IPS-18a (cell line): ENCODE data around the gene OSBPL1A.

Source experiments
- H3K27ac ChIP-seq: one replicate; pipeline ENCODE4 v1.5.1; 2013; ENCODE audit warnings: low read length
- H3K27me3 ChIP-seq: one replicate; pipeline ENCODE4 v1.6.1; 2013; ENCODE audit warnings: mild to moderate bottlenecking, low read length; ENCODE audit not compliant: control insufficient read depth, insufficient read depth
- H3K36me3 ChIP-seq: one replicate; pipeline ENCODE4 v1.6.1; 2013; ENCODE audit warnings: low read depth, low read length; ENCODE audit not compliant: control insufficient read depth
- H3K4me1 ChIP-seq: one replicate; pipeline ENCODE4 v1.6.1; 2013; ENCODE audit warnings: low read depth, low read length; ENCODE audit not compliant: control insufficient read depth
- H3K4me3 ChIP-seq: one replicate; pipeline ENCODE4 v1.5.1; 2013; ENCODE audit warnings: low read length
- H3K9ac ChIP-seq: one replicate; pipeline ENCODE4 v1.6.1; 2013; ENCODE audit warnings: mild to moderate bottlenecking, low read length, moderate library complexity
- H3K9me3 ChIP-seq: one replicate; pipeline ENCODE4 v1.6.1; 2013; ENCODE audit warnings: low read depth, low read length; ENCODE audit not compliant: control insufficient read depth

The OSBPL1A gene

DNA sequence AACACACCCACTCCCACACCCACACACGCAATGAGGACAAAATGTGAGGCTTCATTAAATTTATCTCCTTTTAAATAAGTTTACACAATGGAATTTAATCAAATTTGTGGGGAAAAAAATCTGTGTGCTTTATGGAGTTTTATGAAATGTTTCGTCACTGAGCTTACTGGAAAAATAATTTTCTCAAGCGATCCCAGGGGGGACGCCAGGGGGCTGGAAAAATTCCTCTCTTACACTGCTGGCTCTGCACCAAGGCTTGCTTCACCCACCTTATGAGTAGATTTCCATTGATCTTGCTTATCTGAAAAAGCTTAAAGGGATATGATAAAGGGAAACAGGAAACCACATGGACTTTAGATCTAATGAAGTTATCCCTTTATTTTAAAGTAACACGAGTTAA is 163.3 kb downstream of the OSBPL1A start:
- H3K4me1 ChIP-seq = peaks cover 30% of the 10 kb centered on the region
- H3K9me3 ChIP-seq = no peaks in the 10 kb centered on the region
- no peak overlapping the region for H3K4me3 ChIP-seq
- no peak overlapping the region for H3K9ac ChIP-seq
- peaks cover 18% of the 10 kb centered on the region for H3K36me3 ChIP-seq
- H3K27ac ChIP-seq = no peak overlapping the region
- no peaks in the 10 kb centered on the region for H3K27me3 ChIP-seq

DNA sequence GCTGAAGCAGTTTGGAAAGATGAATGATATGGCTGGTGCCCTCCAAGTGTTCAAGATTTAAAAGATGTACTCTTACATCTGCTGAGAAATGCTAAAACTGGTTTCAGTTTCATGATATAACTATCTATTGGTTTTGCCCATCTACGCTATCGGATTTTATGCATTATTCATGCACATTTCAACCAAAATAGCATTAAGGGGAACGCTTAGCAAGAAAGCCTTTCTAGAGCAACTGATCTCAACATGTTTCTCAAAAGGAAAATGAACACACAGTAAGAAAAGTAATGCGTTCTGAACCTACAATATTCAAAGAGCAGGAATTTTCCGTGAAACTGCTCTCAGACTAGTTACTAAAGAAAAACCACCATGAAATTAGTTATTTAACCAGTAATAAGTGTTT is 164.8 kb downstream of the OSBPL1A start:
- no peak overlapping the region for H3K4me3 ChIP-seq
- no peak overlapping the region for H3K9ac ChIP-seq
- H3K36me3 ChIP-seq = peaks cover 4% of the 10 kb centered on the region
- no peaks in the 10 kb centered on the region for H3K27me3 ChIP-seq
- no peaks in the 10 kb centered on the region for H3K9me3 ChIP-seq
- no peak overlapping the region for H3K27ac ChIP-seq
- H3K4me1 ChIP-seq = peaks cover 30% of the 10 kb centered on the region

DNA sequence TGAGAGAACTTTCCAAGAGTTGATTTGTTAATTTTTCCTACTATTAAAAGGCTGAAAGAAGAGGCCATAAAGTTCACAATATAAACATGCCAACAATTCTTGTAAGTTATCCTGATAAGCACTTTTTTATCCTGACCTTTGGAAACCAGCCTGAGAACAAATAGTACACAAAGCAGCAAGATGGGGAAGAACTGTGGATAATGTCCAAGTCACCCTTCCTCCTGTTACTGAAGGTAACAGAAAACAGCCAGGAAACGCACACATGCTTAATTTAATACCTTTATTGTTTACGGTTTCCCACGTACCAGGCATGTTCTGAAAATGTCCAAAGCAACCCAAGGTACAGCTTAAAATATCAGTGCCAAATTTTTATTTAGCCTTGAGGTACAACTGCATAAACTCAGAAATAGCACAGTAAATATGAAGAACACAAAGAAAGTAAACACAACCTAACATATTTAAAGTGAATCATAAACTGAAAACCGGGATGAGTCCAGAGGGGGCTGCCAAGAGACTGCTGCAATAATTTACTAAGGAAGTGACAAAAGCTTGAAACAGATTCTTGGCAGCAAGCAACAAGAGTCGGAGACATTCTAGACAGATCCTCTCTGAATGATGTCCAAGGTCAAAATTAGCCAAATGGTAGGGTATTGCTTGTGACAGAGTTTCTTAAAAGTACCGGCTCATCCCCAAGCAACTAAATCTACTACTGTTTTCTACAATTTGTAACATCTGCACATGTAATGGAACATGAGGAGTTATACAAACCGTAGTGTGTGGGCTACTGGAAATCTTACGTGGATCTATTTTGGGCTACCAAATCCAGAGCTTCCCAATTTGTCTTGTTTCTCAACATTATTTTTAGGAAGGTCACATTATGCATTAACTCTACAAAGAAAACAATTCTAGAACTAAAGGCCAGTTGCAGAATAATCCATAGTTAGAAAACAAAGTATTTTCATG is 165.6 kb downstream of the OSBPL1A start:
- H3K27ac ChIP-seq = no peak overlapping the region
- no peaks in the 10 kb centered on the region for H3K9me3 ChIP-seq
- H3K9ac ChIP-seq = no peak overlapping the region
- H3K27me3 ChIP-seq = no peaks in the 10 kb centered on the region
- H3K36me3 ChIP-seq = no peaks in the 10 kb centered on the region
- H3K4me3 ChIP-seq = no peak overlapping the region
- peaks cover 30% of the 10 kb centered on the region for H3K4me1 ChIP-seq

DNA sequence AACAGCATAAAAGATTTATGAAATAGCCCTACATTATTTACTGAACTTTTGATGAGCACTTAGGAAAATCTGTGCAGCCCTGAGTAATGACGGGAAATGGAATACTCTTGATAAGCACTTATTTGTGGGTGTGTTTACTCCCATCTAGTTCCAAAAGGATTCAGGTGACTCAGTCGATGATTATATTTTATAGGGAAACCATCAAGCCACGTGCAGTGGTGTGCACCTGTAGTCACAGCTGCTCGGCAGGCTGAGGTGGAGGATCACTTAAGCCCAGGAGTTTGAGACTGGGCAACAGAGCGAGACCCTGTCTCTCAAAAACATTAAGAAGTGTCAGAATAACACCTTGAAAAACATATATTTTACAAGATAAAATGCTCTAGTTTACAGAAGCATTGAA is 166.9 kb downstream of the OSBPL1A start:
- Histone ChIP-seq H3K36me3 (no peaks in the 10 kb centered on the region), H3K9me3 (no peaks in the 10 kb centered on the region), H3K27ac (no peak overlapping the region), H3K4me1 (peaks cover 30% of the 10 kb centered on the region), H3K9ac (no peak overlapping the region), H3K27me3 (no peaks in the 10 kb centered on the region), H3K4me3 (no peak overlapping the region)

DNA sequence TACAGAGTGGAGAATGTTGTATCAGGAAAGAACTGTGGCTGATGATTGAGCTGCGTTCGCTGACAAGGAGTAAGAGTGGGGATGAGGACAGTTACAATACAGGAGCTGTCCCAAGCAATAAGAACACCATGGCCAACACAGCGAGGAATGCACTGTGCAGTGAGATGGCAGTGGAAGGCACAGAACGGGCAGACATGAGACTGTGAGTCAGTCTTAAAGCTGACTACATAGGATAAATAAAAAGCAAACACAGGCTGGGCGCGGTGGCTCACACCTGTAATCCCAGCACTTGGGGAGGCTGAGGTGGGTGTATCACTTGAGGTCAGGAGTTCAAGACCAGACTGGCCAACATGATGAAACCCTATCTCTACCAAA is 169.0 kb downstream of the OSBPL1A start:
- no peaks in the 10 kb centered on the region for H3K9me3 ChIP-seq
- H3K27me3 ChIP-seq = no peaks in the 10 kb centered on the region
- H3K4me1 ChIP-seq = peaks cover 15% of the 10 kb centered on the region
- H3K4me3 ChIP-seq = no peak overlapping the region
- peaks cover 9% of the 10 kb centered on the region for H3K36me3 ChIP-seq
- H3K27ac ChIP-seq = no peak overlapping the region
- H3K9ac ChIP-seq = no peak overlapping the region

DNA sequence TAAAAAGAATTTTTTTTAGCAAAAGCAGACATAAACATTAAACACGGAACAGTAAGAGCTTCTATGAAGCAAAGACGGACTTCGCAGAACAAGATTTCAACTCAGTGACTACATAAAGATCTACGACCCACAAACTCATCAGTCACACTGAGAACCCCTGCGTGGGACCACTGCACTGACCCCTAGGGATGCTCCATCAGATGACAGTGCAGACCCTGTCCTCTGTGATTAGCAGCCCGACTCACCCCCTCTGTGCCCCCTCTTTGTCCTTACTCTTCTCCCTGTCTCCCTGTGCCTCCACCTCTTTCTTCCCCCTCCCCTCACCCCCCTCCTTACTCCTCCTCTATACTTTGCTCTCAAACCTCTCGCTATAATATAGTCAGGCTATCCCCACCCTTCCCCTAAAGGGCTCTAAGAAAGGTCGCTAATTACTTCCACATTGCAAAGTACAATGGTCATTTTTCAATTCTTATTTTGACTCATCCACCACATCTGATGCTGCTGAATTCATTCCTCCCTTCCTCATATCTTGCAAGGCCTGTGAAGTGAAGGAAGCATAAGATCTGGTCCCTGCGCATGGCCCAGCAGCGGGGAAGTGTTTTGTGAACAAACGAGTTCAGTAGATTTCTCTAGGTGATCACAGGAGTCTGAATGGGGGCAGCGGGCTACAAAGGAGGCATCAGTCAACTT is 169.5 kb downstream of the OSBPL1A start:
- Histone ChIP-seq H3K27ac (no peak overlapping the region), H3K9me3 (no peaks in the 10 kb centered on the region), H3K36me3 (peaks cover 9% of the 10 kb centered on the region), H3K27me3 (no peaks in the 10 kb centered on the region), H3K9ac (no peak overlapping the region), H3K4me3 (no peak overlapping the region), H3K4me1 (peaks cover 9% of the 10 kb centered on the region)

DNA sequence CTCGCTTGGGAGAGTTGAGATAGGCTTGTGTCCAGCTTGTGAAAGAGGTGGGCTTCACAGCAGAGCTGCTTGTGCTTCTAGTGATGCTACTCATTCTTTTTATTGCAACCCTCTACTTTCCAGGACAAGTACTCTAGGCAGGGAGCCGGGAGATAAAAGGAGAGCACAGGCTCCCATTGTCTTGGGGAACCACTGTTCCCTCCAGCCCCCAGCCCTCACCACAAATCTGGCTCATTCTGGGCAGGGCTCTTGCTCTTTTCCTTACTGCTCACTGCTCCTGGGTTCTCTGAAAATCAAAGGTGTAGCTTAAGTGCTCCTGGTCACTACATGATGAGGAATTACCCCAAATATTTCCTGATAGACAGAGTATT is 177.3 kb downstream of the OSBPL1A start:
- Histone ChIP-seq H3K9me3 (no peaks in the 10 kb centered on the region), H3K36me3 (peaks cover 9% of the 10 kb centered on the region), H3K9ac (no peak overlapping the region), H3K4me3 (no peak overlapping the region), H3K27ac (no peak overlapping the region), H3K27me3 (no peaks in the 10 kb centered on the region), H3K4me1 (peaks cover 4% of the 10 kb centered on the region)

DNA sequence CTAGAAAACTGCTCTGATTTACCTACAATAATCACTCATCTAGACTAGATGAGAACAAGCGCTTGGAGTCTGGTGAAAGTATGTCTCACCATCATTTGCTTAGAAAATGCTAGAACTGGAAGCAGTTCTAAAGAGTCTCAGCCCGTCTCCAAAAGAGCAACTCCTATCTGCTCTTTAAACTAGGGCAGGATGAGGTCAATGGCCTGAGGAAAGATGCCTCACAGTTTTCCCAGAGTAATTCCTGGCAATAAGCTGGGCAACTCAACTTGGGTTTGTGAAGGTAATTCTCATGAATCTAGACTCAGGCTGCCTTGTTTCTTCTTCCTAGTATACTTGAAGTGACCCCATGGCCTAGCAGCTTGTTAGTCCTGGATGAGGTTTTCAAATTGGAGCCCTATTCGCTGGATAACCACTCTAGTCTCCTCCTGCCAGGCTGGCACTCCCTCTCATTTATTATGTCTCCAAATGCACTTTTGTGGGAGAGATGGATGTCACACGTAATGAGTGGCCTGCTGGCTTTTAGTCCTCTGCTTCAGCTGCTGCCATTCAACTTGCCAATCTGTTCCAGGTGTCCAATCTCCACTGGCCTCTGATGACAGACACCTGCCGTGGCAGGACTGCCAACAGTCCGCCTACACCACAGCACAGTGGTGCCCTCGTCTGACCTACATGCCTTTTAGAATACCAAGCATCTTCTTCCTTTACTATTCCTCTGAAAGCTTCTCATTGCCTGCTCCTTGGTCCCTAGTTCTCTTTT is 177.9 kb downstream of the OSBPL1A start:
- Histone ChIP-seq H3K4me1 (peaks cover 4% of the 10 kb centered on the region), H3K27me3 (no peaks in the 10 kb centered on the region), H3K9me3 (no peaks in the 10 kb centered on the region), H3K36me3 (peaks cover 4% of the 10 kb centered on the region), H3K27ac (no peak overlapping the region), H3K9ac (no peak overlapping the region), H3K4me3 (no peak overlapping the region)

DNA sequence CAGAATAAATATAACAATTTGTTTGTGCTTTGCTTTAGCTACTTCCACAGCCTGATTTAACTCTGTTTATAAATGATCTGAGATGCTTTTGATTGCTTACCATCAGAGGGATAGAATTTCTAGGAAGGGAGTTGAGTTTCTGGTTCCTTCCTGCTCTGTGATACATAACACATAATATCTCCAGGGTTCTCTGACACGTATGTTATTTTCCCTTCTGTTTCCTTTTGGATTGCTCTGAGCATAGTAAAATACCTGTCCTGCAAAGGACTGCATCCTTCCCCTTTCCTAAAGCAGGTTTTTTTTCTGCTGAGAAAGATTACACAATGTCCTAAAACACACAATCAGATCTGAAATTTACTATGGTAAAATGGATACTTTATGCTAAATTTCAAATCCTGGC is 182.7 kb downstream of the OSBPL1A start:
- H3K4me1 ChIP-seq = peaks cover 11% of the 10 kb centered on the region
- H3K36me3 ChIP-seq = no peaks in the 10 kb centered on the region
- no peak overlapping the region for H3K27ac ChIP-seq
- H3K27me3 ChIP-seq = no peaks in the 10 kb centered on the region
- no peaks in the 10 kb centered on the region for H3K9me3 ChIP-seq
- no peak overlapping the region for H3K9ac ChIP-seq
- no peak overlapping the region for H3K4me3 ChIP-seq

DNA sequence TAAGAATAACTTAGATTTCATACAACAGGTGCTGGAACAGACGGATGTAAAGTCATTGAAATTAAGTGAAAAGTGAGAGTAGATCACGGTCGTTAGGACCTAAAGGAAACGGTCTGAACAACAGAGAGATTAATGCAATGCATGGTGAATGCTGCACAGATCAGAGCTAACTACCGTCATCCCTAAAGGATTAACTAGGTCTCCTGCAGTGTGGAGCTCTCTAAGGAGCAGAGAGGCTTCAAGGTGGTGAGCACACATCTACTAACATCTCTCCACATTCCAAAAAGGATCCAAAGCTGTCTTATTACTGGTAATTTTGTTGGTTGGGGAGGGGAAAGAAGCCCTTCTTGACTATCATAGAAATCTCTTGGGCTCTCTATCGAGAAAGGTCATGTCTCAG is 183.5 kb downstream of the OSBPL1A start:
- H3K4me1 ChIP-seq = peaks cover 11% of the 10 kb centered on the region
- no peak overlapping the region for H3K4me3 ChIP-seq

DNA sequence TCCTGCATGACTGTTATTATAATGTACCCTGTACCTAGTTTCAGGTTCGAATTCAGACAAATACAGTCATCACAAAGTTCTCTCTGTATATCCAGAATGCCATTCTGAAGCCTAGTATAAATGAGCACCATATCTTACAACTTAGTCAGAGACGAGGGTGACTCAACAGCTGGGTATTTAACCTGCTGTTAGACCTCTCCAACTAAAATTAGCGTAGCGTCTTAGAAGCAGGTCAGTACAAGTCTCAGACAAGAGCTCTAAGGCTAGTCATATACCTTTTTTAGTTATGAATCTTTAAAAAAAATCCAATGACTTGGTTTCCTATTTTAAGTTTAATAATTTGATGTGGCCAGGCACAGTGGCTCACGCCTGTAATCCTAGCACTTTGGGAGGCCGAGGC is 184.7 kb downstream of the OSBPL1A start:
- no peak overlapping the region for H3K27ac ChIP-seq

More for the DNA sequence above, 183.5 kb downstream of the OSBPL1A start:
- Histone ChIP-seq H3K36me3 (no peaks in the 10 kb centered on the region), H3K9ac (no peak overlapping the region), H3K27me3 (no peaks in the 10 kb centered on the region), H3K27ac (no peak overlapping the region), H3K9me3 (no peaks in the 10 kb centered on the region)

More for the DNA sequence above, 184.7 kb downstream of the OSBPL1A start:
- H3K4me1 ChIP-seq = peaks cover 21% of the 10 kb centered on the region
- no peak overlapping the region for H3K4me3 ChIP-seq
- H3K9ac ChIP-seq = no peak overlapping the region
- H3K9me3 ChIP-seq = no peaks in the 10 kb centered on the region
- H3K27me3 ChIP-seq = no peaks in the 10 kb centered on the region
- no peaks in the 10 kb centered on the region for H3K36me3 ChIP-seq
